HepG2 (cell line): ENCODE data around the gene WDCP. TPM values are rescaled to one million over a fixed set of nuclear protein-coding genes. Genes with fewer than 3 reads are reported as not detected.

Source experiments
- ARNTL ChIP-seq: sonication (generic); formaldehyde crosslinking; IDR thresholded peaks from 2 replicates; pipeline ENCODE4 v1.4.0; 2020; ENCODE audit warnings: mild to moderate bottlenecking, missing genetic modification reagents
- ELF4 ChIP-seq: sonication (generic); formaldehyde crosslinking; IDR thresholded peaks from 2 replicates; pipeline ENCODE4 v1.5.0; 2020; ENCODE audit warnings: missing genetic modification reagents, mild to moderate bottlenecking, moderate library complexity, borderline replicate concordance
- ETV5 ChIP-seq: IDR thresholded peaks from 2 replicates; pipeline ENCODE4 v1.6.1; 2018; ENCODE audit warnings: missing biosample characterization, missing genetic modification reagents, inconsistent platforms, borderline replicate concordance
- LCORL ChIP-seq, 2 experiments: fragments of 450-650 bp in 1 of 2; sonication (generic) in 1 of 2; formaldehyde crosslinking in 1 of 2; IDR thresholded peaks; 2 replicates each; pipeline versions ENCODE4 v1.5.0 to v1.6.1; 2017 to 2020; ENCODE audit warnings: antibody characterized with exemption in 1 of 2, missing genetic modification reagents in 1 of 2
- MAFF ChIP-seq: IDR thresholded peaks from 2 replicates; pipeline ENCODE4 v1.6.1; 2011; ENCODE audit warnings: low read depth, low read length, improper control_type of control experiment
- NFKBIZ ChIP-seq: IDR thresholded peaks from 2 replicates; pipeline ENCODE4 v1.6.1; 2018; ENCODE audit warnings: missing genetic modification reagents, missing compliant biosample characterization
- PRMT3 ChIP-seq: sonication (generic); formaldehyde crosslinking; IDR thresholded peaks from 2 replicates; pipeline ENCODE4 v1.8.1; 2022; ENCODE audit warnings: low read depth, mild to moderate bottlenecking, moderate library complexity, missing genetic modification reagents, borderline replicate concordance
- RELA ChIP-seq: sonication (generic); formaldehyde crosslinking; IDR thresholded peaks from 2 replicates; pipeline ENCODE4 v1.4.0; 2020; ENCODE audit warnings: missing genetic modification reagents
- SPEN ChIP-seq: sonication (generic); formaldehyde crosslinking; IDR thresholded peaks from 2 replicates; pipeline ENCODE4 v1.5.1; 2020; ENCODE audit warnings: low read depth, mild to moderate bottlenecking, missing genetic modification reagents
- SRF ChIP-seq: IDR thresholded peaks from 2 replicates; pipeline ENCODE4 v1.6.1; 2011; ENCODE audit warnings: mild to moderate bottlenecking, low read depth, low read length, moderate library complexity
- SRSF4 ChIP-seq: fragments of 200-400 bp; formaldehyde crosslinking; IDR thresholded peaks from one replicate; pipeline ENCODE4 v1.6.1; 2018; ENCODE audit warnings: mild to moderate bottlenecking, low read depth, low read length, moderate library complexity; ENCODE audit not compliant: poor library complexity, severe bottlenecking
- TGIF2 ChIP-seq: IDR thresholded peaks from 2 replicates; pipeline ENCODE4 v1.6.1; 2016; ENCODE audit warnings: control low read depth, missing compliant biosample characterization
- ZNF343 ChIP-seq: sonication (generic); formaldehyde crosslinking; IDR thresholded peaks from 2 replicates; pipeline ENCODE4 v1.4.0; 2020; ENCODE audit warnings: mild to moderate bottlenecking, missing genetic modification reagents
- ZNF781 ChIP-seq: sonication (generic); formaldehyde crosslinking; IDR thresholded peaks from 2 replicates; pipeline ENCODE4 v1.5.1; 2020; ENCODE audit warnings: borderline replicate concordance, mild to moderate bottlenecking, missing genetic modification reagents; ENCODE audit errors: not compliant biosample characterization
- ZNF788 ChIP-seq: sonication (generic); formaldehyde crosslinking; IDR thresholded peaks from 2 replicates; pipeline ENCODE4 v1.5.0; 2020; ENCODE audit warnings: mild to moderate bottlenecking, missing genetic modification reagents, borderline replicate concordance
- polyA plus RNA-seq, 8 experiments: library from polyadenylated mRNA; depleted of rRNA in 3 of 8; stranded (reverse) in 7 of 8; unstranded in 1 of 8; fragments of >200 nt; fragmentation: Illumina TruSeq in 4 of 8; extraction: Trizol in 4 of 8; gene quantifications; 2 replicates each; pipeline versions ENCODE4 v1.2.1 to v1.2.3, GENCODE V29; 2011 to 2016; ENCODE audit warnings: low read depth in 4 of 8, missing spikeins in 1 of 8, mixed read lengths in 1 of 8; ENCODE audit not compliant: insufficient read depth in 1 of 8
- total RNA-seq, 5 experiments: library from RNA; depleted of rRNA; stranded (reverse); fragments of >200 nt; fragmentation: Illumina TruSeq; extraction: Trizol; gene quantifications; 2 replicates each; pipeline ENCODE4 v1.2.3, GENCODE V29; 2016; ENCODE audit warnings: low read depth in 1 of 5
- TF ChIP-seq, protein P1 (sequence below): IDR thresholded peaks from 2 replicates; pipeline ENCODE4 v1.6.1; 2016
- TF ChIP-seq, protein P2 (sequence below): sonication (generic); formaldehyde crosslinking; IDR thresholded peaks from 2 replicates; pipeline ENCODE4 v1.9.0; 2021; ENCODE audit warnings: missing genetic modification reagents, borderline replicate concordance
- TF ChIP-seq, protein P3 (sequence below): sonication (generic); formaldehyde crosslinking; IDR thresholded peaks from 2 replicates; pipeline ENCODE4 v1.8.0; 2022; ENCODE audit warnings: missing genetic modification reagents, low read depth, mild to moderate bottlenecking, borderline replicate concordance
- TF ChIP-seq, protein P4 (sequence below): sonication (generic); formaldehyde crosslinking; IDR thresholded peaks from 2 replicates; pipeline ENCODE4 v1.8.0; 2022; ENCODE audit warnings: mild to moderate bottlenecking, missing genetic modification reagents, borderline replicate concordance
- TF ChIP-seq, protein P5 (sequence below): sonication (generic); formaldehyde crosslinking; IDR thresholded peaks from 2 replicates; pipeline ENCODE4 v1.8.1; 2023; ENCODE audit warnings: missing genetic modification reagents, inconsistent platforms, borderline replicate concordance
- TF ChIP-seq, protein P6 (sequence below): conservative IDR thresholded peaks from 2 replicates; pipeline ENCODE4 v1.6.1; 2018; ENCODE audit warnings: missing genetic modification reagents

The WDCP gene
- total and polyA plus RNA-seq, 2 of the 13 experiments (the other 11 are each of a cell fraction or from before 2014, with no cell fraction given): 17.4 to 22.6 TPM

DNA sequence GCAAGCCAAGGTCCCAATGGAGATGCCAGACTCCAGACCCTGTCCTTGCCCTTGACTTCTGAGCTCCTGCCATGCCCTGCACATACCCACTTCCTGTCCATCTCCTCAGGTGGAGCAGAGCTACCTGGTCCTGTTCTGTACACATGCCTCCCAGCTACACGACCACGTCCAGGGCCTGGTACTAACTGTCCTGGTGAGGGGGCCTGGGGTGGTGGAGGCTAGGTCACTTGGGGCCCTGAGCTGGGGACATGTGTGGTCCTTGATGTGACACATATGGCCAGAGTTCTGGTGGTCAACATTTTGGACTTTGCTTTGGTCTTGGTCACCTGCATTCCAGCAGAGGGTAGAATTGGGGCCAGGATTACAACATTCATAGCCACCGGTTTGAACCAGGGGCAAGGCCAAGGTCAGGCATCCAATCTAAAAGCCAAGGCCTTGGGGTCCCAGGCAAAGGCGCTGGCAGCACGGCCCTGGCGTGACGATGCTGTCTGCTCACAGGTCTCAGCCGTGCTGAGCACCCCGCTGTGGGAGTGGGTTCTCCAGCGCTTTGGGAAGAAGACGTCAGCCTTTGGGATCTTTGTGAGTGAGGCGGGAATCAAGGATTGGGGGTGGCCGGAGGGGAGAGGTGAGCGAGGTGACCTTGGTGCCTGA, 24.7 kb downstream of the WDCP start (continued):
- TF ChIP-seq, protein P1, sequence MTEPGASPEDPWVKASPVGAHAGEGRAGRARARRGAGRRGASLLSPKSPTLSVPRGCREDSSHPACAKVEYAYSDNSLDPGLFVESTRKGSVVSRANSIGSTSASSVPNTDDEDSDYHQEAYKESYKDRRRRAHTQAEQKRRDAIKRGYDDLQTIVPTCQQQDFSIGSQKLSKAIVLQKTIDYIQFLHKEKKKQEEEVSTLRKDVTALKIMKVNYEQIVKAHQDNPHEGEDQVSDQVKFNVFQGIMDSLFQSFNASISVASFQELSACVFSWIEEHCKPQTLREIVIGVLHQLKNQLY (CRISPR knock-in tag): 0 out of 2 replicates have a peak, but pooled peaks have one; percentile 26
- no peak for TF ChIP-seq NFKBIZ (CRISPR knock-in tag)
- TF ChIP-seq ZNF781 (CRISPR knock-in tag): no peak
- no peak for TF ChIP-seq ZNF343 (CRISPR knock-in tag)
- TF ChIP-seq, protein P2, sequence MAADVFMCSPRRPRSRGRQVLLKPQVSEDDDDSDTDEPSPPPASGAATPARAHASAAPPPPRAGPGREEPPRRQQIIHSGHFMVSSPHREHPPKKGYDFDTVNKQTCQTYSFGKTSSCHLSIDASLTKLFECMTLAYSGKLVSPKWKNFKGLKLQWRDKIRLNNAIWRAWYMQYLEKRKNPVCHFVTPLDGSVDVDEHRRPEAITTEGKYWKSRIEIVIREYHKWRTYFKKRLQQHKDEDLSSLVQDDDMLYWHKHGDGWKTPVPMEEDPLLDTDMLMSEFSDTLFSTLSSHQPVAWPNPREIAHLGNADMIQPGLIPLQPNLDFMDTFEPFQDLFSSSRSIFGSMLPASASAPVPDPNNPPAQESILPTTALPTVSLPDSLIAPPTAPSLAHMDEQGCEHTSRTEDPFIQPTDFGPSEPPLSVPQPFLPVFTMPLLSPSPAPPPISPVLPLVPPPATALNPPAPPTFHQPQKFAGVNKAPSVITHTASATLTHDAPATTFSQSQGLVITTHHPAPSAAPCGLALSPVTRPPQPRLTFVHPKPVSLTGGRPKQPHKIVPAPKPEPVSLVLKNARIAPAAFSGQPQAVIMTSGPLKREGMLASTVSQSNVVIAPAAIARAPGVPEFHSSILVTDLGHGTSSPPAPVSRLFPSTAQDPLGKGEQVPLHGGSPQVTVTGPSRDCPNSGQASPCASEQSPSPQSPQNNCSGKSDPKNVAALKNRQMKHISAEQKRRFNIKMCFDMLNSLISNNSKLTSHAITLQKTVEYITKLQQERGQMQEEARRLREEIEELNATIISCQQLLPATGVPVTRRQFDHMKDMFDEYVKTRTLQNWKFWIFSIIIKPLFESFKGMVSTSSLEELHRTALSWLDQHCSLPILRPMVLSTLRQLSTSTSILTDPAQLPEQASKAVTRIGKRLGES: no peak
- TF ChIP-seq LCORL (IDR thresholded peaks at IDR 0.05): peak; percentile 74; the same call in 1 of the 2 replicates
- TF ChIP-seq LCORL (CRISPR knock-in tag; IDR thresholded peaks at IDR 0.05): peak; percentile 98
- TF ChIP-seq ARNTL (CRISPR knock-in tag): no peak
- no peak for TF ChIP-seq ZNF788
- TF ChIP-seq PRMT3 (CRISPR knock-in tag): no peak
- no peak for TF ChIP-seq ELF4 (CRISPR knock-in tag)
- TF ChIP-seq SRF: no peak
- TF ChIP-seq SRSF4: no peak
- TF ChIP-seq, protein P3, sequence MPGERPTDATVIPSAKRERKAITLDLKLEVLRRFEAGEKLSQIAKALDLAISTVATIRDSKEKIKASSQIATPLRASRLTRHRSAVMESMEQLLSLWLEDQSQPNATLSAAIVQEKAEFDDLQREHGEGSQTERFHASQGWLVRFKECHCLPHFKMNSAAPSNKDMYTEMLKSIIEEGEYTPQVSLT (CRISPR knock-in tag): no peak
- TF ChIP-seq ETV5 (CRISPR knock-in tag): peak; percentile 39; the same call in 1 of the 2 replicates
- 0 out of 2 replicates have a peak, but pooled peaks have one; percentile 13 for TF ChIP-seq SPEN (CRISPR knock-in tag)
- TF ChIP-seq MAFF: no peak
- TF ChIP-seq, protein P4, sequence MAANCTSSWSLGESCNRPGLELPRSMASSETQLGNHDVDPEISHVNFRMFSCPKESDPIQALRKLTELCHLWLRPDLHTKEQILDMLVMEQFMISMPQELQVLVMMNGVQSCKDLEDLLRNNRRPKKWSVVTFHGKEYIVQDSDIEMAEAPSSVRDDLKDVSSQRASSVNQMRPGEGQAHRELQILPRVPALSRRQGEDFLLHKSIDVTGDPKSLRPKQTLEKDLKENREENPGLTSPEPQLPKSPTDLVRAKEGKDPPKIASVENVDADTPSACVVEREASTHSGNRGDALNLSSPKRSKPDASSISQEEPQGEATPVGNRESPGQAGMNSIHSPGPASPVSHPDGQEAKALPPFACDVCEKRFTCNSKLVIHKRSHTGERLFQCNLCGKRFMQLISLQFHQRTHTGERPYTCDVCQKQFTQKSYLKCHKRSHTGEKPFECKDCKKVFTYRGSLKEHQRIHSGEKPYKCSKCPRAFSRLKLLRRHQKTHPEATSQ (CRISPR knock-in tag): no peak
- TF ChIP-seq, protein P5, sequence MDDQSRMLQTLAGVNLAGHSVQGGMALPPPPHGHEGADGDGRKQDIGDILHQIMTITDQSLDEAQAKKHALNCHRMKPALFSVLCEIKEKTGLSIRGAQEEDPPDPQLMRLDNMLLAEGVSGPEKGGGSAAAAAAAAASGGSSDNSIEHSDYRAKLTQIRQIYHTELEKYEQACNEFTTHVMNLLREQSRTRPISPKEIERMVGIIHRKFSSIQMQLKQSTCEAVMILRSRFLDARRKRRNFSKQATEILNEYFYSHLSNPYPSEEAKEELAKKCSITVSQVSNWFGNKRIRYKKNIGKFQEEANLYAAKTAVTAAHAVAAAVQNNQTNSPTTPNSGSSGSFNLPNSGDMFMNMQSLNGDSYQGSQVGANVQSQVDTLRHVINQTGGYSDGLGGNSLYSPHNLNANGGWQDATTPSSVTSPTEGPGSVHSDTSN (CRISPR knock-in tag): no peak
- no peak for TF ChIP-seq RELA (CRISPR knock-in tag)
- TF ChIP-seq, protein P6, sequence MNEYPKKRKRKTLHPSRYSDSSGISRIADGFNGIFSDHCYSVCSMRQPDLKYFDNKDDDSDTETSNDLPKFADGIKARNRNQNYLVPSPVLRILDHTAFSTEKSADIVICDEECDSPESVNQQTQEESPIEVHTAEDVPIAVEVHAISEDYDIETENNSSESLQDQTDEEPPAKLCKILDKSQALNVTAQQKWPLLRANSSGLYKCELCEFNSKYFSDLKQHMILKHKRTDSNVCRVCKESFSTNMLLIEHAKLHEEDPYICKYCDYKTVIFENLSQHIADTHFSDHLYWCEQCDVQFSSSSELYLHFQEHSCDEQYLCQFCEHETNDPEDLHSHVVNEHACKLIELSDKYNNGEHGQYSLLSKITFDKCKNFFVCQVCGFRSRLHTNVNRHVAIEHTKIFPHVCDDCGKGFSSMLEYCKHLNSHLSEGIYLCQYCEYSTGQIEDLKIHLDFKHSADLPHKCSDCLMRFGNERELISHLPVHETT: 0 out of 2 replicates have a peak, but pooled peaks have one; percentile 27
- TF ChIP-seq TGIF2 (CRISPR knock-in tag): no peak
